ENCODE data around the gene ANO9. TPM values are rescaled to one million over a fixed set of nuclear protein-coding genes. Genes with fewer than 3 reads are reported as not detected.
A peak's percentile ranks its signal among the peaks of the same experiment; 100 is the strongest.

Gene ANO9
- total and polyA plus RNA-seq, 2 donors from 2014 or later: 11.3 to 21.8 TPM

- peak overlapping the region; percentile 59 to 76 for H3K27ac ChIP-seq (ENCODE audit: low read depth in 2 of 2, low read length in 2 of 2)
- H3K36me3 ChIP-seq (ENCODE audit: control insufficient read depth in 2 of 3, insufficient read depth in 3 of 3, low read length in 3 of 3): no peaks in the 10 kb centered on the region
- no peak for TF ChIP-seq CTCF (IDR thresholded peaks at IDR 0.05; ENCODE audit: borderline replicate concordance, extremely low read depth, insufficient read depth)
- H3K9me3 ChIP-seq (ENCODE audit: control insufficient read depth in 2 of 3, insufficient read depth in 1 of 3, low read length in 3 of 3): no peaks in the 10 kb centered on the region
- DNase-seq (no peak), FAIRE-seq (no peak)
- peak overlapping the region in 1 of 3 donors; percentile 64 for H3K4me3 ChIP-seq (ENCODE audit: low read length in 3 of 3)
- intact Hi-C loops (cut with DNase I): no loop called here
- H3K27me3 ChIP-seq (ENCODE audit: control insufficient read depth, insufficient read depth, low read length): no peaks in the 10 kb centered on the region
- peaks cover 0 to 29% (median 6%) of the 10 kb centered on the region in 3 donors for H3K4me1 ChIP-seq (ENCODE audit: control insufficient read depth in 2 of 3, insufficient read depth in 2 of 3, low read depth in 1 of 3, low read length in 3 of 3)
- H3K9ac ChIP-seq (ENCODE audit: low read length in 3 of 3): peak overlapping the region in 2 of 3 donors; percentile 0 to 40
Measured at GRCh38 chr11:415640-416041, 26.2 kb downstream of the ANO9 start.

GRCh38 chr11:414318-414857 lies 27.4 kb downstream of the ANO9 start:
- intact Hi-C loops (cut with DNase I): no loop called here
- no peak for FAIRE-seq
- H3K27me3 ChIP-seq (ENCODE audit: control insufficient read depth, insufficient read depth, low read length): no peaks in the 10 kb centered on the region

GRCh38 chr11:413120-414081 lies 28.4 kb downstream of the ANO9 start:
- intact Hi-C loops (cut with DNase I): no loop called here
- H3K9ac ChIP-seq (ENCODE audit: low read length in 3 of 3): no peak overlapping the region
- H3K36me3 ChIP-seq (ENCODE audit: control insufficient read depth in 2 of 3, insufficient read depth in 3 of 3, low read length in 3 of 3): no peaks in the 10 kb centered on the region
- no peak overlapping the region for H3K27ac ChIP-seq (ENCODE audit: low read depth in 2 of 2, low read length in 2 of 2)
- FAIRE-seq (no peak), DNase-seq (peak in 1 of 5 donors; percentile 59)
- TF ChIP-seq CTCF (IDR thresholded peaks at IDR 0.05; ENCODE audit: borderline replicate concordance, extremely low read depth, insufficient read depth): no peak
- H3K27me3 ChIP-seq (ENCODE audit: control insufficient read depth, insufficient read depth, low read length): no peaks in the 10 kb centered on the region
- H3K9me3 ChIP-seq (ENCODE audit: control insufficient read depth in 2 of 3, insufficient read depth in 1 of 3, low read length in 3 of 3): no peaks in the 10 kb centered on the region
- H3K4me1 ChIP-seq (ENCODE audit: control insufficient read depth in 2 of 3, insufficient read depth in 2 of 3, low read depth in 1 of 3, low read length in 3 of 3): peaks cover 0 to 40% (median 15%) of the 10 kb centered on the region in 3 donors
- no peak overlapping the region for H3K4me3 ChIP-seq (ENCODE audit: low read length in 3 of 3)

More at GRCh38 chr11:414318-414857, 27.4 kb downstream of the ANO9 start:
- no peaks in the 10 kb centered on the region for H3K9me3 ChIP-seq (ENCODE audit: control insufficient read depth in 2 of 3, insufficient read depth in 1 of 3, low read length in 3 of 3)
- no peak overlapping the region for H3K9ac ChIP-seq (ENCODE audit: low read length in 3 of 3)
- H3K36me3 ChIP-seq (ENCODE audit: control insufficient read depth in 2 of 3, insufficient read depth in 3 of 3, low read length in 3 of 3): no peaks in the 10 kb centered on the region
- peak overlapping the region in 2 of 3 donors; percentile 49 to 57 for H3K4me3 ChIP-seq (ENCODE audit: low read length in 3 of 3)
- no peak for DNase-seq
- no peak overlapping the region for H3K27ac ChIP-seq (ENCODE audit: low read depth in 2 of 2, low read length in 2 of 2)
- H3K4me1 ChIP-seq (ENCODE audit: control insufficient read depth in 2 of 3, insufficient read depth in 2 of 3, low read depth in 1 of 3, low read length in 3 of 3): peaks cover 0 to 34% (median 9%) of the 10 kb centered on the region in 3 donors
- no peak for TF ChIP-seq CTCF (IDR thresholded peaks at IDR 0.05; ENCODE audit: borderline replicate concordance, extremely low read depth, insufficient read depth)
